Stimulated activated CD8-positive, alpha-beta memory T cell treated with anti-CD3 and anti-CD28 coated beads, Interleukin-4, amount 100 ng/mL, for 24 hours (primary cell): Measurements from ENCODE around the gene POU2F3.
A peak's percentile ranks its signal among the peaks of the same experiment; 100 is the strongest.

Experiments
- DNase-seq: peaks from one replicate; pipeline ENCODE4 v3.0.0-alpha.2; 2020; ENCODE audit warnings: low read depth

Gene POU2F3

GRCh38 chr11:120226714-120227113, 13.2 kb upstream of the POU2F3 start:
- DNase-seq, result no peak

GRCh38 chr11:120227228-120227852, 12.6 kb upstream of the POU2F3 start:
- DNase-seq, result no peak

GRCh38 chr11:120228794-120229384, 11.1 kb upstream of the POU2F3 start:
- DNase-seq, result no peak

- DNase-seq, result no peak
Measured at GRCh38 chr11:120229451-120230424, 10.2 kb upstream of the POU2F3 start.

- DNase-seq, result no peak
Measured at GRCh38 chr11:120230433-120231071, 9.4 kb upstream of the POU2F3 start.

GRCh38 chr11:120231963-120232362, 8.0 kb upstream of the POU2F3 start:
- no peak for DNase-seq

GRCh38 chr11:120233207-120233803, 6.6 kb upstream of the POU2F3 start:
- no peak for DNase-seq

- peak; percentile 52 for DNase-seq
Measured at GRCh38 chr11:120235024-120235628, 4.8 kb upstream of the POU2F3 start.

GRCh38 chr11:120236169-120237107, 3.5 kb upstream of the POU2F3 start:
- DNase-seq, result no peak

- no peak for DNase-seq
Measured at GRCh38 chr11:120238968-120239620, 846 bp upstream of the POU2F3 start.

GRCh38 chr11:120240866-120241265, 926 bp downstream of the POU2F3 start:
- no peak for DNase-seq

GRCh38 chr11:120241277-120241676, 1.3 kb downstream of the POU2F3 start:
- DNase-seq, result no peak

- DNase-seq, result no peak
Measured at GRCh38 chr11:120243221-120243620, 3.3 kb downstream of the POU2F3 start.

- no peak for DNase-seq
Measured at GRCh38 chr11:120244476-120245365, 4.8 kb downstream of the POU2F3 start.

GRCh38 chr11:120245434-120245833, 5.5 kb downstream of the POU2F3 start:
- no peak for DNase-seq

GRCh38 chr11:120248551-120249278, 8.8 kb downstream of the POU2F3 start:
- no peak for DNase-seq

GRCh38 chr11:120249279-120250262, 9.6 kb downstream of the POU2F3 start:
- no peak for DNase-seq
